SK-N-SH treated with all-trans-retinoic acid at 6 μM for 48 hours (cell line): Measurements from ENCODE around the gene TMEM212.
A peak's percentile ranks its signal among the peaks of the same experiment; 100 is the strongest.

Experiments
- ATAC-seq: fragments of 200-7000 bp; cut with Tn5 transposase; 3 replicates; pipeline ENCODE4 v1.9.1; 2020; ENCODE audit warnings: mild to moderate bottlenecking, moderate library complexity
- ARNTL ChIP-seq: fragments of 450-650 bp; formaldehyde crosslinking; IDR thresholded peaks from 2 replicates; pipeline ENCODE4 v1.5.0; 2020; ENCODE audit warnings: low read depth, mild to moderate bottlenecking, moderate library complexity, borderline replicate concordance
- BACH2 ChIP-seq: fragments of 250-450 bp; sonication (Bioruptor Pico); IDR thresholded peaks from 2 replicates; pipeline ENCODE4 v1.9.0; 2021; ENCODE audit warnings: mild to moderate bottlenecking, borderline replicate concordance
- CREB5 ChIP-seq: fragments of 250-450 bp; sonication (Bioruptor Pico); IDR thresholded peaks from 2 replicates; pipeline ENCODE4 v1.5.1; 2020; ENCODE audit warnings: low read depth, mild to moderate bottlenecking, moderate library complexity
- CSDC2 ChIP-seq: fragments of 250-450 bp; sonication (Bioruptor Pico); IDR thresholded peaks from 2 replicates; pipeline ENCODE4 v1.5.0; 2020; ENCODE audit warnings: mild to moderate bottlenecking, moderate library complexity
- CSRNP3 ChIP-seq: fragments of 250-450 bp; sonication (Bioruptor Pico); IDR thresholded peaks from 2 replicates; pipeline ENCODE4 v1.5.1; 2021; ENCODE audit warnings: mild to moderate bottlenecking, moderate library complexity
- GLIS3 ChIP-seq: fragments of 250-450 bp; sonication (Bioruptor Pico); IDR thresholded peaks from 2 replicates; pipeline ENCODE4 v1.5.0; 2020; ENCODE audit warnings: mild to moderate bottlenecking, moderate library complexity
- ISL1 ChIP-seq: fragments of 250-450 bp; sonication (Bioruptor Pico); IDR thresholded peaks from 2 replicates; pipeline ENCODE4 v2.1.2; 2022; ENCODE audit warnings: mild to moderate bottlenecking, moderate library complexity
- OSR1 ChIP-seq: fragments of 250-450 bp; sonication (Bioruptor Pico); IDR thresholded peaks from 2 replicates; pipeline ENCODE4 v1.8.0; 2022; ENCODE audit warnings: moderate library complexity, mild to moderate bottlenecking, inconsistent platforms
- PATZ1 ChIP-seq: fragments of 250-450 bp; sonication (Bioruptor Pico); IDR thresholded peaks from 2 replicates; pipeline ENCODE4 v1.8.0; 2020; ENCODE audit warnings: mild to moderate bottlenecking, moderate library complexity, borderline replicate concordance
- POU6F1 ChIP-seq: fragments of 250-450 bp; sonication (Bioruptor Pico); IDR thresholded peaks from 2 replicates; pipeline ENCODE4 v1.8.0; 2021; ENCODE audit warnings: low read depth, mild to moderate bottlenecking, moderate library complexity, borderline replicate concordance
- PPARA ChIP-seq: fragments of 250-450 bp; sonication (Bioruptor Pico); IDR thresholded peaks from 2 replicates; pipeline ENCODE4 v1.5.0; 2020; ENCODE audit warnings: mild to moderate bottlenecking, borderline replicate concordance
- RARB ChIP-seq: fragments of 250-450 bp; sonication (Bioruptor Pico); IDR thresholded peaks from 2 replicates; pipeline ENCODE4 v1.8.0; 2021; ENCODE audit warnings: mild to moderate bottlenecking, moderate library complexity
- SNAI2 ChIP-seq: fragments of 250-450 bp; sonication (Bioruptor Pico); IDR thresholded peaks from 2 replicates; pipeline ENCODE4 v1.5.0; 2020; ENCODE audit warnings: mild to moderate bottlenecking, moderate library complexity
- TCF4 ChIP-seq: fragments of 250-450 bp; sonication (Bioruptor Pico); IDR thresholded peaks from 2 replicates; pipeline ENCODE4 v1.8.0; 2021; ENCODE audit warnings: mild to moderate bottlenecking, moderate library complexity, borderline replicate concordance
- TOX ChIP-seq: fragments of 250-450 bp; sonication (Bioruptor Pico); IDR thresholded peaks from 2 replicates; pipeline ENCODE4 v1.8.0; 2021; ENCODE audit warnings: mild to moderate bottlenecking, moderate library complexity, borderline replicate concordance
- TSHZ2 ChIP-seq: fragments of 250-450 bp; sonication (Bioruptor Pico); IDR thresholded peaks from 2 replicates; pipeline ENCODE4 v1.5.0; 2020; ENCODE audit warnings: mild to moderate bottlenecking, moderate library complexity
- ZC3H10 ChIP-seq: fragments of 250-450 bp; sonication (Bioruptor Pico); IDR thresholded peaks from 2 replicates; pipeline ENCODE4 v1.5.1; 2021; ENCODE audit warnings: mild to moderate bottlenecking, moderate library complexity
- ZFP3 ChIP-seq: fragments of 250-450 bp; sonication (Bioruptor Pico); IDR thresholded peaks from 2 replicates; pipeline ENCODE4 v1.5.0; 2020; ENCODE audit warnings: mild to moderate bottlenecking, moderate library complexity
- ZFP30 ChIP-seq: fragments of 450-650 bp; formaldehyde crosslinking; IDR thresholded peaks from 2 replicates; pipeline ENCODE4 v1.5.0; 2022; ENCODE audit warnings: mild to moderate bottlenecking, moderate library complexity
- ZNF565 ChIP-seq: fragments of 450-650 bp; formaldehyde crosslinking; conservative IDR thresholded peaks from 2 replicates; pipeline ENCODE4 v1.5.0; 2020; ENCODE audit warnings: low read depth, mild to moderate bottlenecking, moderate library complexity
- ZNF70 ChIP-seq: fragments of 450-650 bp; formaldehyde crosslinking; IDR thresholded peaks from 2 replicates; pipeline ENCODE4 v1.5.0; 2020; ENCODE audit warnings: mild to moderate bottlenecking, moderate library complexity
- ZNF8 ChIP-seq: fragments of 450-650 bp; formaldehyde crosslinking; IDR thresholded peaks from 2 replicates; pipeline ENCODE4 v1.5.0; 2020; ENCODE audit warnings: mild to moderate bottlenecking, moderate library complexity

TMEM212 gene

GRCh38 chr3:171840811-171841619 is 2.1 kb upstream of the TMEM212 start:
- no peak for TF ChIP-seq ZFP30 (CRISPR knock-in tag)
- TF ChIP-seq ARNTL (CRISPR knock-in tag) = no peak
- no peak for TF ChIP-seq RARB (CRISPR knock-in tag)
- no peak for TF ChIP-seq CREB5 (CRISPR knock-in tag)
- no peak for TF ChIP-seq ZFP3 (CRISPR knock-in tag)
- TF ChIP-seq ZNF8 (CRISPR knock-in tag) = no peak
- TF ChIP-seq ZC3H10 (CRISPR knock-in tag) = no peak
- no peak for TF ChIP-seq PPARA
- no peak for TF ChIP-seq OSR1
- no peak for TF ChIP-seq TSHZ2 (CRISPR knock-in tag)
- TF ChIP-seq ZNF70 (CRISPR knock-in tag) = no peak
- no peak for TF ChIP-seq CSRNP3 (CRISPR knock-in tag)
- TF ChIP-seq TCF4 (CRISPR knock-in tag) = no peak
- TF ChIP-seq TOX = no peak
- no peak for TF ChIP-seq BACH2 (CRISPR knock-in tag)
- TF ChIP-seq GLIS3 (CRISPR knock-in tag) = no peak
- TF ChIP-seq CSDC2 = no peak
- no peak for TF ChIP-seq ISL1 (CRISPR knock-in tag)
- ATAC-seq = no peak

- peak; percentile 49; the same call in 2 of the 3 replicates for ATAC-seq
- no peak for TF ChIP-seq ZNF70 (CRISPR knock-in tag)
- no peak for TF ChIP-seq PATZ1 (CRISPR knock-in tag)
- no peak for TF ChIP-seq CREB5 (CRISPR knock-in tag)
- no peak for TF ChIP-seq SNAI2 (CRISPR knock-in tag)
- no peak for TF ChIP-seq PPARA
- TF ChIP-seq CSDC2 = no peak
- no peak for TF ChIP-seq GLIS3 (CRISPR knock-in tag)
- no peak for TF ChIP-seq ZFP30 (CRISPR knock-in tag)
- TF ChIP-seq ZNF8 (CRISPR knock-in tag) = no peak
- TF ChIP-seq ZFP3 (CRISPR knock-in tag) = no peak
- no peak for TF ChIP-seq OSR1
- TF ChIP-seq POU6F1 (CRISPR knock-in tag) = no peak
- TF ChIP-seq CSRNP3 (CRISPR knock-in tag) = no peak
- TF ChIP-seq ZNF565 = no peak
- no peak for TF ChIP-seq BACH2 (CRISPR knock-in tag)
- no peak for TF ChIP-seq ARNTL (CRISPR knock-in tag)
- no peak for TF ChIP-seq ISL1 (CRISPR knock-in tag)
Measured at GRCh38 chr3:171841620-171842000, 1.5 kb upstream of the TMEM212 start.
